HepG2 (cell line): ENCODE data around the gene CA10. TPM values are rescaled to one million over a fixed set of nuclear protein-coding genes. Genes with fewer than 3 reads are reported as not detected.

Experiments used
- ATAC-seq: fragments of 200-7000 bp; cut with Tn5 transposase; 3 replicates; pipeline ENCODE4 v1.9.1; 2020; ENCODE audit warnings: mild to moderate bottlenecking, moderate library complexity
- BruUV-seq: library from RNA; stranded (reverse); fragments of 400-500 nt; replicated peaks from 2 replicates; lab custom pipeline; 2021; lab: Mats Ljungman, UMichigan
- CTCF ChIA-PET: fragments of 300-600 bp; formaldehyde crosslinking; extraction: SDS; loops from one replicate; lab custom pipeline; 2021; ENCODE audit warnings: low total read pairs, inconsistent platforms, low intra/inter-chr PET ratio; lab: Yijun Ruan, JAX
- POLR2A ChIA-PET: fragments of 350-600 bp; sonication (Branson Sonifier 250); formaldehyde crosslinking; loops from one replicate; lab custom pipeline; 2020; ENCODE audit warnings: antibody characterized with exemption, inconsistent platforms; lab: Yijun Ruan, JAX
- DNase-seq: peaks from one replicate; pipeline ENCODE4 v3.0.0-alpha.2; 2015; ENCODE audit warnings: low spot score
- FAIRE-seq: peaks from 3 replicates; lab custom pipeline; 2011; peaks lifted over from hg19 to GRCh38; lab: Jason Lieb, UNC
- H2AFZ ChIP-seq: one replicate; pipeline ENCODE4 v1.6.1; 2011; ENCODE audit warnings: low read length, inconsistent platforms
- H3K27ac ChIP-seq: fragments of 300-600 bp; 3 replicates; pipeline ENCODE4 v1.8.0; 2011; ENCODE audit warnings: mixed run types, mild to moderate bottlenecking, mixed read lengths, low read length, inconsistent platforms; ENCODE audit not compliant: insufficient read depth; ENCODE audit errors: extremely low read length
- H3K27me3 ChIP-seq, 2 experiments: fragments of 200-600 bp in 1 of 2; 2 replicates in 1 of 2; 3 replicates in 1 of 2; pipeline versions ENCODE4 v1.6.0 to v1.8.0; 2011; ENCODE audit warnings: low read length in 2 of 2, mild to moderate bottlenecking in 2 of 2, moderate library complexity in 2 of 2, inconsistent platforms in 1 of 2; ENCODE audit not compliant: insufficient read depth in 2 of 2, control insufficient read depth in 1 of 2
- H3K36me3 ChIP-seq, 2 experiments: fragments of 200-600 bp in 1 of 2; replicated peaks in 1 of 2; 2 replicates in 1 of 2; 3 replicates in 1 of 2; pipeline versions ENCODE4 v1.5.1 to v1.8.0; 2011; ENCODE audit warnings: low read length in 2 of 2, inconsistent platforms in 1 of 2; ENCODE audit not compliant: insufficient read depth in 2 of 2, control insufficient read depth in 1 of 2
- H3K4me1 ChIP-seq: 2 replicates; pipeline ENCODE4 v1.5.1; 2012; ENCODE audit warnings: low read length, inconsistent platforms; ENCODE audit not compliant: insufficient read depth
- H3K4me2 ChIP-seq: 2 replicates; pipeline ENCODE4 v1.6.0; 2011; ENCODE audit warnings: low read depth, low read length, inconsistent platforms
- H3K4me3 ChIP-seq, 3 experiments: fragments of 200-600 bp in 1 of 3; sonication (generic), shearing (Covaris generic) in 1 of 3; replicated peaks in 1 of 3; 2 replicates each; pipeline ENCODE4 v1.5.1; 2011 to 2016; ENCODE audit warnings: low read length in 3 of 3, inconsistent platforms in 2 of 3, low read depth in 2 of 3, mild to moderate bottlenecking in 2 of 3, control low read depth in 1 of 3, mixed read lengths in 1 of 3; ENCODE audit not compliant: insufficient read depth in 1 of 3
- H3K79me2 ChIP-seq: one replicate; pipeline ENCODE4 v1.6.1; 2011; ENCODE audit warnings: low read length, inconsistent platforms; ENCODE audit not compliant: insufficient read depth
- H3K9ac ChIP-seq: 2 replicates; pipeline ENCODE4 v1.6.0; 2011; ENCODE audit warnings: mild to moderate bottlenecking, low read depth, low read length, inconsistent platforms; ENCODE audit not compliant: insufficient read depth
- H3K9me3 ChIP-seq: 2 replicates; pipeline ENCODE4 v1.5.1; 2012; ENCODE audit warnings: mild to moderate bottlenecking, low read length
- H4K20me1 ChIP-seq: 2 replicates; pipeline ENCODE4 v1.6.0; 2011; ENCODE audit warnings: inconsistent platforms, mild to moderate bottlenecking, low read length, moderate library complexity; ENCODE audit not compliant: insufficient read depth
- ADNP ChIP-seq: sonication (generic); formaldehyde crosslinking; IDR thresholded peaks from 2 replicates; pipeline ENCODE4 v1.4.0; 2020; ENCODE audit warnings: missing genetic modification reagents
- CHD4 ChIP-seq: fragments of 200-600 bp; sonication (generic); IDR thresholded peaks from 2 replicates; pipeline ENCODE4 v1.7.0; 2017; ENCODE audit warnings: mild to moderate bottlenecking, low read length, borderline replicate concordance
- HMG20B ChIP-seq: conservative IDR thresholded peaks from 2 replicates; pipeline ENCODE4 v1.6.1; 2016; ENCODE audit warnings: missing genetic modification reagents, missing compliant biosample characterization
- HNRNPK ChIP-seq: fragments of 200-400 bp; formaldehyde crosslinking; IDR thresholded peaks from 2 replicates; pipeline ENCODE4 v1.6.1; 2018; ENCODE audit warnings: low read length, low read depth, moderate library complexity, mild to moderate bottlenecking; ENCODE audit not compliant: poor library complexity, severe bottlenecking
- POLR2AphosphoS5 ChIP-seq: IDR thresholded peaks from 2 replicates; pipeline ENCODE4 v1.6.1; 2012; ENCODE audit warnings: low read depth, low read length
- RBM39 ChIP-seq: fragments of 200-400 bp; formaldehyde crosslinking; IDR thresholded peaks from one replicate; pipeline ENCODE4 v1.6.1; 2018; ENCODE audit warnings: antibody characterized with exemption, mild to moderate bottlenecking, low read depth, low read length; ENCODE audit not compliant: poor library complexity, severe bottlenecking
- SALL1 ChIP-seq: sonication (generic); formaldehyde crosslinking; IDR thresholded peaks from 2 replicates; pipeline ENCODE4 v1.8.0; 2022; ENCODE audit warnings: mild to moderate bottlenecking, missing genetic modification reagents
- SMAD3 ChIP-seq: sonication (generic); formaldehyde crosslinking; IDR thresholded peaks from 2 replicates; pipeline ENCODE4 v1.4.0; 2020; ENCODE audit warnings: missing genetic modification reagents
- TRIM24 ChIP-seq: sonication (generic); formaldehyde crosslinking; IDR thresholded peaks from 2 replicates; pipeline ENCODE4 v1.8.0; 2022; ENCODE audit warnings: mild to moderate bottlenecking, missing genetic modification reagents
- ZNF343 ChIP-seq: sonication (generic); formaldehyde crosslinking; IDR thresholded peaks from 2 replicates; pipeline ENCODE4 v1.4.0; 2020; ENCODE audit warnings: mild to moderate bottlenecking, missing genetic modification reagents
- ZNF367 ChIP-seq: sonication (generic); formaldehyde crosslinking; IDR thresholded peaks from 2 replicates; pipeline ENCODE4 v1.4.0; 2020; ENCODE audit warnings: missing genetic modification reagents, borderline replicate concordance
- ZNF501 ChIP-seq: sonication (generic); formaldehyde crosslinking; IDR thresholded peaks from 2 replicates; pipeline ENCODE4 v1.5.1; 2020; ENCODE audit warnings: mild to moderate bottlenecking, moderate library complexity, missing genetic modification reagents
- ZNF782 ChIP-seq: sonication (generic); formaldehyde crosslinking; IDR thresholded peaks from 2 replicates; pipeline ENCODE4 v1.4.0; 2020; ENCODE audit warnings: missing genetic modification reagents, mild to moderate bottlenecking, borderline replicate concordance
- ZNF883 ChIP-seq: sonication (generic); formaldehyde crosslinking; IDR thresholded peaks from 2 replicates; pipeline ENCODE4 v1.5.1; 2020; ENCODE audit warnings: mild to moderate bottlenecking, missing genetic modification reagents; ENCODE audit errors: not compliant biosample characterization
- in situ Hi-C: cut with HindIII; loops from 2 replicates; pipeline ENCODE4 v1.10.0; 2017; ENCODE audit warnings: low pct_unique_long_range_greater_than_20kb; ENCODE audit not compliant: extremely low pct_ligation_motif_present
- intact Hi-C: fragments of 100-400 bp; cut with micrococcal nuclease; formaldehyde crosslinking; loops from one replicate; pipeline ENCODE4 v1.10.0; 2022; ENCODE audit not compliant: unreplicated experiment
- polyA plus RNA-seq, 8 experiments: library from polyadenylated mRNA; depleted of rRNA in 3 of 8; stranded (reverse) in 7 of 8; unstranded in 1 of 8; fragments of >200 nt; fragmentation: Illumina TruSeq in 4 of 8; extraction: Trizol in 4 of 8; gene quantifications; 2 replicates each; pipeline versions ENCODE4 v1.2.1 to v1.2.3, GENCODE V29; 2011 to 2016; ENCODE audit warnings: low read depth in 4 of 8, missing spikeins in 1 of 8, mixed read lengths in 1 of 8; ENCODE audit not compliant: insufficient read depth in 1 of 8
- total RNA-seq, 5 experiments: library from RNA; depleted of rRNA; stranded (reverse); fragments of >200 nt; fragmentation: Illumina TruSeq; extraction: Trizol; gene quantifications; 2 replicates each; pipeline ENCODE4 v1.2.3, GENCODE V29; 2016; ENCODE audit warnings: low read depth in 1 of 5
- TF ChIP-seq, protein P1 (sequence below): sonication (generic); formaldehyde crosslinking; IDR thresholded peaks from 2 replicates; pipeline ENCODE4 v1.8.1; 2023; ENCODE audit warnings: missing genetic modification reagents, inconsistent platforms, borderline replicate concordance
- TF ChIP-seq, protein P2 (sequence below): sonication (generic); formaldehyde crosslinking; IDR thresholded peaks from 2 replicates; pipeline ENCODE4 v1.4.0; 2020; ENCODE audit warnings: mild to moderate bottlenecking, missing genetic modification reagents, borderline replicate concordance

CA10 gene
- total and polyA plus RNA-seq, 2 of the 13 experiments (the other 11 are each of a cell fraction or from before 2014, with no cell fraction given) = not detected

DNA sequence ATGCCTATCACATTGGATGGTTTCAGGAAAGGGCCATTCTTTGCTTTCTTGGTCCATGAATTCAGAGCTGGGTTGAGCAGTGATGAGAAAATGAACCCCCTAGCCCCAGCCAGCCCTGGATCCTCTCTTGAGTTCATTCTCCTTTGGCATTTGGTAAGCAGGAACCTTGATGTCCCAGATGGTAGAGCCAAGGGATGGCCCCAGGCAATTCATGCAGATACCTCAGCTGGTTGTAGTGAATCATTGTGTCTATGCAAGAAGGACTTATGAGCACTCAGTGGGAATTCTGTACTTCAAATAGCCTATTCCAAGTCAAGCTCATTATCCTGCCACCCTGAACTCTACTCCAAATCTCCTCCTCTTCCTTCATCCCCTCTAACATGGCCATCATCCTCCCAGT, 485.4 kb downstream of the CA10 start:
- H3K4me3 ChIP-seq = no peak overlapping the region
- H3K9me3 ChIP-seq = no peaks in the 10 kb centered on the region
- no TSS peak for BruUV-seq
- no peaks in the 10 kb centered on the region for H3K4me1 ChIP-seq
- H3K36me3 ChIP-seq = no peaks in the 10 kb centered on the region
- intact Hi-C loops = no loop called here
- in situ Hi-C loops = no loop called here
- POLR2A ChIA-PET = no interaction called here
- TF ChIP-seq ZNF343 (CRISPR knock-in tag) (no peak), ZNF782 (no peak), RBM39 (no peak), ZNF883 (CRISPR knock-in tag) (no peak), CHD4 (no peak), ZNF367 (no peak), ADNP (CRISPR knock-in tag) (no peak), SMAD3 (CRISPR knock-in tag) (no peak), TRIM24 (no peak), HMG20B (CRISPR knock-in tag) (no peak), HNRNPK (no peak), SALL1 (CRISPR knock-in tag) (no peak), ZNF501 (CRISPR knock-in tag) (no peak), POLR2AphosphoS5 (no peak)
- TF ChIP-seq, protein P1, sequence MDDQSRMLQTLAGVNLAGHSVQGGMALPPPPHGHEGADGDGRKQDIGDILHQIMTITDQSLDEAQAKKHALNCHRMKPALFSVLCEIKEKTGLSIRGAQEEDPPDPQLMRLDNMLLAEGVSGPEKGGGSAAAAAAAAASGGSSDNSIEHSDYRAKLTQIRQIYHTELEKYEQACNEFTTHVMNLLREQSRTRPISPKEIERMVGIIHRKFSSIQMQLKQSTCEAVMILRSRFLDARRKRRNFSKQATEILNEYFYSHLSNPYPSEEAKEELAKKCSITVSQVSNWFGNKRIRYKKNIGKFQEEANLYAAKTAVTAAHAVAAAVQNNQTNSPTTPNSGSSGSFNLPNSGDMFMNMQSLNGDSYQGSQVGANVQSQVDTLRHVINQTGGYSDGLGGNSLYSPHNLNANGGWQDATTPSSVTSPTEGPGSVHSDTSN (CRISPR knock-in tag) = no peak
- TF ChIP-seq, protein P2, sequence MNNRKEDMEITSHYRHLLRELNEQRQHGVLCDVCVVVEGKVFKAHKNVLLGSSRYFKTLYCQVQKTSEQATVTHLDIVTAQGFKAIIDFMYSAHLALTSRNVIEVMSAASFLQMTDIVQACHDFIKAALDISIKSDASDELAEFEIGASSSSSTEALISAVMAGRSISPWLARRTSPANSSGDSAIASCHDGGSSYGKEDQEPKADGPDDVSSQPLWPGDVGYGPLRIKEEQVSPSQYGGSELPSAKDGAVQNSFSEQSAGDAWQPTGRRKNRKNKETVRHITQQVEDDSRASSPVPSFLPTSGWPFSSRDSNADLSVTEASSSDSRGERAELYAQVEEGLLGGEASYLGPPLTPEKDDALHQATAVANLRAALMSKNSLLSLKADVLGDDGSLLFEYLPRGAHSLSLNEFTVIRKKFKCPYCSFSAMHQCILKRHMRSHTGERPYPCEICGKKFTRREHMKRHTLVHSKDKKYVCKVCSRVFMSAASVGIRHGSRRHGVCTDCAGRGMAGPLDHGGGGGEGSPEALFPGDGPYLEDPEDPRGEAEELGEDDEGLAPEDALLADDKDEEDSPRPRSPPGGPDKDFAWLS = no peak
- H2AFZ ChIP-seq = no peak overlapping the region
- FAIRE-seq (no peak), DNase-seq (no peak), ATAC-seq (no peak)
- no peaks in the 10 kb centered on the region for H3K27me3 ChIP-seq
- no peaks in the 10 kb centered on the region for H3K79me2 ChIP-seq
- no peak overlapping the region for H3K9ac ChIP-seq
- H3K27ac ChIP-seq = no peak overlapping the region
- H4K20me1 ChIP-seq = no peaks in the 10 kb centered on the region
- no peak overlapping the region for H3K4me2 ChIP-seq
- CTCF ChIA-PET = no interaction called here
